ENCODE measurements around the gene MEGF6.

Gene MEGF6

GRCh38 chr1:3654549-3655281 lies 43.4 kb upstream of the MEGF6 start:
- TF ChIP-seq ZFP3 (CRISPR knock-in tag; IDR thresholded peaks at IDR 0.05) (no peak), TSHZ2 (CRISPR knock-in tag; IDR thresholded peaks at IDR 0.05) (no peak), RARB (CRISPR knock-in tag; IDR thresholded peaks at IDR 0.05) (no peak), SNAI2 (CRISPR knock-in tag; IDR thresholded peaks at IDR 0.05) (no peak), PPARA (CRISPR knock-in tag; IDR thresholded peaks at IDR 0.05; ENCODE audit: borderline replicate concordance) (no peak), ZNF70 (CRISPR knock-in tag; IDR thresholded peaks at IDR 0.05) (no peak), PATZ1 (CRISPR knock-in tag; IDR thresholded peaks at IDR 0.05; ENCODE audit: borderline replicate concordance) (no peak), CSDC2 (CRISPR knock-in tag; IDR thresholded peaks at IDR 0.05) (no peak), ESRRG (CRISPR knock-in tag; IDR thresholded peaks at IDR 0.05) (no peak), OSR1 (CRISPR knock-in tag; IDR thresholded peaks at IDR 0.05) (no peak), ZNF565 (CRISPR knock-in tag; conservative IDR thresholded peaks at IDR 0.05; ENCODE audit: low read depth) (no peak), ZFP30 (CRISPR knock-in tag; IDR thresholded peaks at IDR 0.05) (no peak), ZC3H10 (CRISPR knock-in tag; IDR thresholded peaks at IDR 0.05) (no peak), GLIS3 (CRISPR knock-in tag; IDR thresholded peaks at IDR 0.05) (no peak), ARNTL (CRISPR knock-in tag; IDR thresholded peaks at IDR 0.05; ENCODE audit: borderline replicate concordance, low read depth) (no peak), TOX (CRISPR knock-in tag; IDR thresholded peaks at IDR 0.05; ENCODE audit: borderline replicate concordance) (no peak), CREB5 (CRISPR knock-in tag; IDR thresholded peaks at IDR 0.05; ENCODE audit: low read depth) (no peak)
- no peak for ATAC-seq

- no peak for ATAC-seq
These were observed 41.9 kb upstream of the MEGF6 start for GRCh38 chr1:3653286-3653618.

GRCh38 chr1:3652548-3653285 lies 41.4 kb upstream of the MEGF6 start:
- ATAC-seq = peak; percentile 12; the same call in 2 of the 3 replicates
- TF ChIP-seq ZNF565 (CRISPR knock-in tag; conservative IDR thresholded peaks at IDR 0.05; ENCODE audit: low read depth) = no peak
- no peak for TF ChIP-seq CSDC2 (CRISPR knock-in tag; IDR thresholded peaks at IDR 0.05)
- no peak for TF ChIP-seq TSHZ2 (CRISPR knock-in tag; IDR thresholded peaks at IDR 0.05)
- TF ChIP-seq OSR1 (CRISPR knock-in tag; IDR thresholded peaks at IDR 0.05) = no peak
- TF ChIP-seq SNAI2 (CRISPR knock-in tag; IDR thresholded peaks at IDR 0.05) = no peak
- no peak for TF ChIP-seq ZNF70 (CRISPR knock-in tag; IDR thresholded peaks at IDR 0.05)
- TF ChIP-seq GLIS3 (CRISPR knock-in tag; IDR thresholded peaks at IDR 0.05) = no peak
- TF ChIP-seq BACH2 (CRISPR knock-in tag; IDR thresholded peaks at IDR 0.05; ENCODE audit: borderline replicate concordance) = no peak
- TF ChIP-seq CREB5 (CRISPR knock-in tag; IDR thresholded peaks at IDR 0.05; ENCODE audit: low read depth) = no peak
- no peak for TF ChIP-seq RARB (CRISPR knock-in tag; IDR thresholded peaks at IDR 0.05)
- TF ChIP-seq ZFP30 (CRISPR knock-in tag; IDR thresholded peaks at IDR 0.05) = no peak

More at GRCh38 chr1:3653286-3653618, 41.9 kb upstream of the MEGF6 start:
- TF ChIP-seq ZFP3 (CRISPR knock-in tag; IDR thresholded peaks at IDR 0.05) (no peak), BACH2 (CRISPR knock-in tag; IDR thresholded peaks at IDR 0.05; ENCODE audit: borderline replicate concordance) (no peak), ESRRG (CRISPR knock-in tag; IDR thresholded peaks at IDR 0.05) (no peak), CSRNP3 (CRISPR knock-in tag; IDR thresholded peaks at IDR 0.05) (no peak), ISL1 (CRISPR knock-in tag; IDR thresholded peaks at IDR 0.05) (no peak), PPARA (CRISPR knock-in tag; IDR thresholded peaks at IDR 0.05; ENCODE audit: borderline replicate concordance) (no peak), OSR1 (CRISPR knock-in tag; IDR thresholded peaks at IDR 0.05) (no peak)

All from SK-N-SH treated with all-trans-retinoic acid at 6 μM for 48 hours (cell line).